ENCODE measurements around the gene TWIST2. TPM values are rescaled to one million over a fixed set of nuclear protein-coding genes. Genes with fewer than 3 reads are reported as not detected.

Gene TWIST2
- total RNA-seq, 1 donor from 2014 or later, result 0.46 TPM

- DNase-seq (ENCODE audit: low read depth), result no peak
- H3K4me3 ChIP-seq (ENCODE audit: low read depth, low read length), result no peak overlapping the region
- TF ChIP-seq CTCF (conservative IDR thresholded peaks at IDR 0.05; ENCODE audit: low read depth, low read length), result no peak
Measured at GRCh38 chr2:238954841-238955591, 107.1 kb downstream of the TWIST2 start.

- H3K4me3 ChIP-seq (ENCODE audit: low read depth, low read length), result no peak overlapping the region
- DNase-seq (ENCODE audit: low read depth), result no peak
- no peak for TF ChIP-seq CTCF (conservative IDR thresholded peaks at IDR 0.05; ENCODE audit: low read depth, low read length)
Measured at GRCh38 chr2:238955648-238956531, 108.0 kb downstream of the TWIST2 start.

- no peak overlapping the region for H3K4me3 ChIP-seq (ENCODE audit: low read depth, low read length)
- TF ChIP-seq CTCF (conservative IDR thresholded peaks at IDR 0.05; ENCODE audit: low read depth, low read length), result no peak
- DNase-seq (ENCODE audit: low read depth), result no peak
Measured at GRCh38 chr2:238956676-238957075, 108.8 kb downstream of the TWIST2 start.

All from epithelial cell of proximal tubule (primary cell).